Measurements from ENCODE around the gene RAB11B. TPM values are rescaled to one million over a fixed set of nuclear protein-coding genes. Genes with fewer than 3 reads are reported as not detected.
"Not testable (repeated sequence)": the region's sequence is repeated elsewhere in the genome, so short reads cannot be mapped to it uniquely, and the experiment has no call there.

Gene RAB11B
- total RNA-seq (2021; ENCODE audit: unreplicated experiment) (135 TPM), Bru-seq, nascent RNA (percentile 77 among the genes with signal in this experiment), BruChase-seq, experiment 1, labeled RNA remaining after a 2-hour chase (percentile 75 among the genes with signal in this experiment), BruChase-seq, experiment 2, labeled RNA remaining after a 6-hour chase (percentile 85 among the genes with signal in this experiment)
- 395 TPM for polyA plus RNA-seq (2012; ENCODE audit: insufficient read length)
- long read RNA-seq, transcript RAB11B-202 (4 exons, 894 nt) = minor isoform, 9 of 193 reads
- long read RNA-seq, transcript RAB11B-201 (5 exons, 1,751 nt) = major isoform, 144 of 193 reads
- long read RNA-seq, partial matches to known transcripts = 14 of 193 reads
- long read RNA-seq, other reads (novel, unspliced or antisense) = 26 of 193 reads

GRCh38 chr19:8389891-8390616 is at the start of gene RAB11B:
Gene RAB11B (plus strand): TSS chr19:8390360. CDS start chr19:8390417, 57 bp downstream.
- peak; percentile 92 for ATAC-seq
- peak; percentile 99 for DNase-seq (ENCODE audit: low read depth, low spot score)
- BruUV-seq (replicated peaks) = no TSS peak
- Histone ChIP-seq H3K4me3 (ENCODE audit: low read depth in 2 of 2, low read length in 2 of 2) (peak within 1 kb of the TSS; percentile 61 to 80), H3K27me3 (ENCODE audit: control insufficient read depth, insufficient read depth, low read length) (no peaks in the 10 kb centered on the region), H3K36me3 (ENCODE audit: control insufficient read depth, insufficient read depth, low read length) (no peaks in the 10 kb centered on the region; the same call in 1 of the 2 replicates), H3K27ac (ENCODE audit: low read length) (peak within 1 kb of the TSS; percentile 85), H3K9me3 (ENCODE audit: control insufficient read depth, insufficient read depth, low read depth, low read length) (no peaks in the 10 kb centered on the region), H3K4me1 (ENCODE audit: control insufficient read depth, insufficient read depth, low read length) (peaks cover 44% of the 10 kb centered on the region)
- TF ChIP-seq SIN3A (IDR thresholded peaks at IDR 0.05; ENCODE audit: borderline replicate concordance, insufficient read depth, low read depth, low read length) (0 out of 2 replicates have a peak, but pooled peaks have one; percentile 16), TCF7L2 (IDR thresholded peaks at IDR 0.05; ENCODE audit: low read depth, low read length) (peak; percentile 60), REST (IDR thresholded peaks at IDR 0.05; ENCODE audit: insufficient read depth in 1 of 2, low read depth in 2 of 2, low read length in 1 of 2) (no peak), CTCF (IDR thresholded peaks at IDR 0.05) (no peak), POLR2AphosphoS5 (IDR thresholded peaks at IDR 0.05; ENCODE audit: low read depth, low read length) (no peak; the same call in 1 of the 2 replicates)
- in situ Hi-C loops (cut with HindIII; ENCODE audit: low pct_unique_long_range_greater_than_20kb, low sequenced_read_pairs) (no loop called here), intact Hi-C loops (cut with micrococcal nuclease; ENCODE audit: unreplicated experiment) (no loop called here)
- POLR2A ChIA-PET = interaction anchor here (0.7 to 1.2 kb wide), 4 partner anchors 9 to 305 kb away, joined by 3 to 8 read pairs (median 4); no protein-coding TSS in a partner anchor
- CTCF ChIA-PET = no interaction called here

GRCh38 chr19:8341504-8341903 is 48.7 kb upstream of the RAB11B start:
- BruUV-seq (replicated peaks); POLR2A ChIA-PET; H3K9me3 ChIP-seq (ENCODE audit: control insufficient read depth, insufficient read depth, low read depth, low read length); in situ Hi-C loops (cut with HindIII; ENCODE audit: low pct_unique_long_range_greater_than_20kb, low sequenced_read_pairs); H3K27ac ChIP-seq (ENCODE audit: low read length); DNase-seq (ENCODE audit: low read depth, low spot score); H3K4me3 ChIP-seq (ENCODE audit: low read depth in 2 of 2, low read length in 2 of 2); ATAC-seq; intact Hi-C loops (cut with micrococcal nuclease; ENCODE audit: unreplicated experiment); H3K27me3 ChIP-seq (ENCODE audit: control insufficient read depth, insufficient read depth, low read length); H3K4me1 ChIP-seq (ENCODE audit: control insufficient read depth, insufficient read depth, low read length); H3K36me3 ChIP-seq (ENCODE audit: control insufficient read depth, insufficient read depth, low read length): not testable (repeated sequence)
- CTCF ChIA-PET = interaction anchor here (0.6 to 0.7 kb wide), 2 partner anchors 74 to 285 kb away, joined by 3 to 7 read pairs; no protein-coding TSS in a partner anchor
